ENCODE results near the gene SLCO2B1.
"Not testable (repeated sequence)": the region's sequence is repeated elsewhere in the genome, so short reads cannot be mapped to it uniquely, and the experiment has no call there.

SLCO2B1 gene

DNA sequence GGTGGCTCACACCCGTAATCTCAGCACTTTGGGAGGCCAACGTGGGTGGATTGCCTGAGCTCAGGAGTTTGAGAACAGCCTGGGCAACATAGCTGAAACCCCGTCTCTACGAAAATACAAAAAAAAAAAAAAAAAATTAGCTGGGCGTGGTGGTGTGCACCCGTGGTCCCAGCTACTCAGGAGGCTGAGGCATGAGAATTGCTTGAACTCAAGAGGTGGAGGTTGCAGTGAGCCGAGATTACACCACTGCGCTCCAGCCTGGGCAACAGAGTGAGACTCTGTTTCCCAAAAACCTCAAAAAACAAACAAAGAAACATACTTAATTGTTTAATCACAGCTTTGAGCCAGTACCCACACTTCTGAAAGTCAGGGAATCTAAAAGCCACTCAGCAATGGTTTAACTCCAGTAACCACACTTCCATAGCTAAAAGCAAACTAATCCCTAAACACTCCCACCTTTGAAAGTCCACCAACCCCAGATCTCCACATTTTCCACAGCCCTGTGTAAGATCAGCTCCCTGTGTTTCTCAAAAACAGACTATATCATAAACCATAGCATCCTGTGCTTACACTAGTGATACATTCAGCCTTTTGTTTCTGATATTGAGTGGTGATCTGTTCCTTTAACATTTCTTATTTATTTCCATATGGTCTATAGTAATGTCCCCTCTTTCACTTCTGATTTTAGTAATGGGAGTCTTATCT, 49.3 kb upstream of the SLCO2B1 start (continued):
- no peak for TF ChIP-seq ZNF10 (tag by site-specific recombination; IDR thresholded peaks at IDR 0.05)
- TF ChIP-seq ZNF621 (tag by site-specific recombination; IDR thresholded peaks at IDR 0.05), result no peak
- no peak for TF ChIP-seq SP2 (tag by site-specific recombination; IDR thresholded peaks at IDR 0.05)
- no peak for TF ChIP-seq MEIS1 (CRISPR knock-in tag; IDR thresholded peaks at IDR 0.05; ENCODE audit: borderline replicate concordance)
- no peak for TF ChIP-seq HOXC10 (CRISPR knock-in tag; IDR thresholded peaks at IDR 0.05)
- TF ChIP-seq PRDM1 (tag by site-specific recombination; IDR thresholded peaks at IDR 0.05), result no peak
- TF ChIP-seq ZNF600 (tag by site-specific recombination; IDR thresholded peaks at IDR 0.05), result no peak

GRCh38 chr11:75103380-75104026, 47.4 kb upstream of the SLCO2B1 start:
- ChIA-PET POLR2A (no interaction called here), CTCF (interaction anchor here (0.6 to 1.1 kb wide), 5 partner anchors 39 to 101 kb away, joined by 3 to 6 read pairs (median 3); partner anchors contain the start of gene SLCO2B1)
- peak; percentile 30; the same call in 1 of the 2 replicates for TF ChIP-seq ZNF335 (tag by site-specific recombination; conservative IDR thresholded peaks at IDR 0.05)
- TF ChIP-seq ZFHX2 (tag by site-specific recombination; conservative IDR thresholded peaks at IDR 0.05), result peak; percentile 92
- no peak for TF ChIP-seq ZBTB17 (tag by site-specific recombination; IDR thresholded peaks at IDR 0.05)
- peak; percentile 93 for TF ChIP-seq EGR2 (tag by site-specific recombination; IDR thresholded peaks at IDR 0.05; ENCODE audit: low read depth)
- no peaks in the 10 kb centered on the region for H3K36me3 ChIP-seq (ENCODE audit: control insufficient read depth in 2 of 2, insufficient read depth in 1 of 2, low read length in 2 of 2)
- no peak overlapping the region for H3K27ac ChIP-seq (ENCODE audit: extremely low read depth, low read depth, low read length)
- H3K4me3 ChIP-seq (ENCODE audit: low read depth, low read length), result no peak overlapping the region
- H3K9me3 ChIP-seq (ENCODE audit: control insufficient read depth, insufficient read depth, low read depth, low read length), result no peaks in the 10 kb centered on the region
- H3K4me1 ChIP-seq (ENCODE audit: control insufficient read depth, insufficient read depth, low read length), result no peaks in the 10 kb centered on the region

- Histone ChIP-seq H3K27ac (ENCODE audit: extremely low read depth, low read depth, low read length) (no peak overlapping the region), H3K4me1 (ENCODE audit: control insufficient read depth, insufficient read depth, low read length) (no peaks in the 10 kb centered on the region), H3K4me3 (ENCODE audit: low read depth, low read length) (no peak overlapping the region), H3K36me3 (ENCODE audit: control insufficient read depth in 2 of 2, insufficient read depth in 1 of 2, low read length in 2 of 2) (no peaks in the 10 kb centered on the region), H3K9me3 (ENCODE audit: control insufficient read depth, insufficient read depth, low read depth, low read length) (no peaks in the 10 kb centered on the region)
- ChIA-PET CTCF (interaction anchor here (0.5 to 1.9 kb wide), 2 partner anchors 36 to 136 kb away, joined by 3 to 7 read pairs; no protein-coding TSS in a partner anchor), POLR2A (interaction anchor here (0.5 kb wide), 1 partner anchor 34 kb away, joined by 8 read pairs; no protein-coding TSS in a partner anchor)
- TF ChIP-seq ZNF335 (tag by site-specific recombination; conservative IDR thresholded peaks at IDR 0.05) (peak; percentile 85), HOXA7 (CRISPR knock-in tag; IDR thresholded peaks at IDR 0.05; ENCODE audit: borderline replicate concordance) (no peak)
Measured at GRCh38 chr11:75105462-75105925, 45.4 kb upstream of the SLCO2B1 start.

GRCh38 chr11:75105967-75106681, 44.8 kb upstream of the SLCO2B1 start:
- H3K4me3 ChIP-seq (ENCODE audit: low read depth, low read length); H3K36me3 ChIP-seq (ENCODE audit: control insufficient read depth in 2 of 2, insufficient read depth in 1 of 2, low read length in 2 of 2); H3K4me1 ChIP-seq (ENCODE audit: control insufficient read depth, insufficient read depth, low read length); H3K27ac ChIP-seq (ENCODE audit: extremely low read depth, low read depth, low read length); H3K9me3 ChIP-seq (ENCODE audit: control insufficient read depth, insufficient read depth, low read depth, low read length): not testable (repeated sequence)
- POLR2A ChIA-PET, result interaction anchor here (0.5 kb wide), 1 partner anchor 33 kb away, joined by 8 read pairs; no protein-coding TSS in a partner anchor
- CTCF ChIA-PET, result interaction anchor here (0.6 to 1.9 kb wide), 4 partner anchors 19 to 142 kb away, joined by 3 to 7 read pairs (median 3); no protein-coding TSS in a partner anchor
- peak; percentile 90 for TF ChIP-seq ZNF146 (tag by site-specific recombination; IDR thresholded peaks at IDR 0.05)

- TF ChIP-seq ZNF416 (tag by site-specific recombination; IDR thresholded peaks at IDR 0.05) (no peak), KLF7 (tag by site-specific recombination; IDR thresholded peaks at IDR 0.05; ENCODE audit: borderline replicate concordance) (no peak)
- Histone ChIP-seq H3K4me1 (ENCODE audit: control insufficient read depth, insufficient read depth, low read length) (no peaks in the 10 kb centered on the region), H3K9me3 (ENCODE audit: control insufficient read depth, insufficient read depth, low read depth, low read length) (no peaks in the 10 kb centered on the region), H3K4me3 (ENCODE audit: low read depth, low read length) (no peak overlapping the region), H3K27ac (ENCODE audit: extremely low read depth, low read depth, low read length) (no peak overlapping the region), H3K36me3 (ENCODE audit: control insufficient read depth in 2 of 2, insufficient read depth in 1 of 2, low read length in 2 of 2) (no peaks in the 10 kb centered on the region)
- ChIA-PET POLR2A (no interaction called here), CTCF (interaction anchor here (0.6 to 1.9 kb wide), 4 partner anchors 20 to 141 kb away, joined by 3 to 7 read pairs (median 3); no protein-coding TSS in a partner anchor)
Measured at GRCh38 chr11:75107187-75107586, 43.7 kb upstream of the SLCO2B1 start.

Data from HEK293 (cell line).